ENCODE results near the gene RXRA.

DNA sequence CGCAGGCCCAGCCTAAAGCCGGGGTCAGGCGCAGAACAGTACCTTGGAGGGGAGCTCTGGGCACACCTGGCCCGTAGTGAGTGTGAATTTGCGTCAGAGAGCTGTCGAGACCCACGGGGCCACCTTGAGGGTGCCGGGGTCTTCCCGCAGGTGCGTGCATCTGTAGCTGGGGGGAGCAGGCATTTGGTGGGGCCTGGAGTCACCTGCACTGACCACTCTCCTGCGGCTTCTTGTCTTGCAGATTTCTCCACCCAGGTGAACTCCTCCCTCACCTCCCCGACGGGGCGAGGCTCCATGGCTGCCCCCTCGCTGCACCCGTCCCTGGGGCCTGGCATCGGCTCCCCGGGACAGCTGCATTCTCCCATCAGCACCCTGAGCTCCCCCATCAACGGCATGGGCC is 75.1 kb downstream of the RXRA start:
- TF ChIP-seq, protein P1, sequence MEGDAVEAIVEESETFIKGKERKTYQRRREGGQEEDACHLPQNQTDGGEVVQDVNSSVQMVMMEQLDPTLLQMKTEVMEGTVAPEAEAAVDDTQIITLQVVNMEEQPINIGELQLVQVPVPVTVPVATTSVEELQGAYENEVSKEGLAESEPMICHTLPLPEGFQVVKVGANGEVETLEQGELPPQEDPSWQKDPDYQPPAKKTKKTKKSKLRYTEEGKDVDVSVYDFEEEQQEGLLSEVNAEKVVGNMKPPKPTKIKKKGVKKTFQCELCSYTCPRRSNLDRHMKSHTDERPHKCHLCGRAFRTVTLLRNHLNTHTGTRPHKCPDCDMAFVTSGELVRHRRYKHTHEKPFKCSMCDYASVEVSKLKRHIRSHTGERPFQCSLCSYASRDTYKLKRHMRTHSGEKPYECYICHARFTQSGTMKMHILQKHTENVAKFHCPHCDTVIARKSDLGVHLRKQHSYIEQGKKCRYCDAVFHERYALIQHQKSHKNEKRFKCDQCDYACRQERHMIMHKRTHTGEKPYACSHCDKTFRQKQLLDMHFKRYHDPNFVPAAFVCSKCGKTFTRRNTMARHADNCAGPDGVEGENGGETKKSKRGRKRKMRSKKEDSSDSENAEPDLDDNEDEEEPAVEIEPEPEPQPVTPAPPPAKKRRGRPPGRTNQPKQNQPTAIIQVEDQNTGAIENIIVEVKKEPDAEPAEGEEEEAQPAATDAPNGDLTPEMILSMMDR (IDR thresholded peaks at IDR 0.05; ENCODE audit: insufficient read depth, low read length, poor library complexity, severe bottlenecking): no peak
- no peak for TF ChIP-seq EZH2phosphoT487 (conservative IDR thresholded peaks at IDR 0.05; ENCODE audit: low read length)

All from SU-DHL-6 (cell line).